Testis (tissue), 3 donors: ENCODE data around the gene TDRD12. TPM values are rescaled to one million over a fixed set of nuclear protein-coding genes. Genes with fewer than 3 reads are reported as not detected.

ENCODE experiments used
- DNase-seq: peaks from one replicate; pipeline ENCODE4 v3.0.0-alpha.2; 2019
- H3K27ac ChIP-seq, 2 donors: fragments of 200-600 bp; sonication (generic); one replicate each; pipeline ENCODE4 v1.5.1; 2019
- H3K27me3 ChIP-seq: fragments of 200-600 bp; sonication (generic); one replicate; pipeline ENCODE4 v1.5.1; 2019
- H3K36me3 ChIP-seq: fragments of 200-600 bp; sonication (generic); one replicate; pipeline ENCODE4 v1.5.1; 2017; ENCODE audit warnings: low read depth; ENCODE audit errors: missing control alignments
- H3K4me1 ChIP-seq: fragments of 200-600 bp; sonication (generic); one replicate; pipeline ENCODE4 v1.5.1; 2019
- H3K4me3 ChIP-seq, 2 donors: fragments of 200-600 bp; sonication (generic); one replicate each; pipeline ENCODE4 v1.5.1; 2017 to 2019
- H3K9me3 ChIP-seq: fragments of 200-600 bp; sonication (generic); one replicate; pipeline ENCODE4 v1.5.1; 2017
- CTCF ChIP-seq, 3 experiments: fragments of 450-650 bp in 2 of 3; fragments of 200-600 bp in 1 of 3; sonication (generic) in 1 of 3; IDR thresholded peaks; one replicate each; pipeline ENCODE4 v1.5.1; 2016 to 2019; ENCODE audit warnings: antibody characterized with exemption in 3 of 3, mild to moderate bottlenecking in 2 of 3, moderate library complexity in 1 of 3
- POLR2A ChIP-seq: fragments of 450-650 bp; IDR thresholded peaks from one replicate; pipeline ENCODE4 v1.6.1; 2017; ENCODE audit warnings: antibody characterized with exemption, mild to moderate bottlenecking, moderate library complexity
- WGBS, 2 donors: methylation state at CpG; one replicate each; pipeline ENCODE4 v1.1.5; 2018; 5-methylcytosine and 5-hydroxymethylcytosine counted together
- intact Hi-C: fragments of 100-400 bp; cut with DNase I; formaldehyde crosslinking; loops from one replicate; pipeline ENCODE4 v1.15.1; 2023; ENCODE audit warnings: low total_unique reads
- polyA plus RNA-seq: library from polyadenylated mRNA; stranded (reverse); fragments of 350-450 nt; fragmentation: Illumina TruSeq; extraction: RNeasy Lipid Tissue Mini Kit (QIAGEN cat#74804); gene quantifications from one replicate; pipeline ENCODE4 v1.2.3, GENCODE V29; 2014; ENCODE audit warnings: low read depth, low replicate concordance; ENCODE audit not compliant: insufficient read depth
- total RNA-seq, 2 donors: library from RNA; depleted of rRNA; stranded (reverse); fragments of >200 nt; gene quantifications; one replicate each; pipeline ENCODE4 v1.2.3, GENCODE V29; 2016

Gene TDRD12
- total and polyA plus RNA-seq, 3 donors from 2014 or later = 24.3 to 33.4 (median 30.6) TPM

- intact Hi-C loops = no loop called here
- Histone ChIP-seq H3K9me3 (no peaks in the 10 kb centered on the region), H3K27me3 (no peaks in the 10 kb centered on the region), H3K36me3 (no peaks in the 10 kb centered on the region), H3K4me3 (no peak overlapping the region), H3K27ac (no peak overlapping the region), H3K4me1 (peaks cover 7% of the 10 kb centered on the region)
- DNase-seq = no peak
- TF ChIP-seq POLR2A = no peak
- no peak for TF ChIP-seq CTCF (IDR thresholded peaks at IDR 0.05)
- 80 to 89% methylated on average over 4 of the region's 4 CpGs for WGBS, 2 donors
These were observed 31.9 kb upstream of the TDRD12 start for GRCh38 chr19:32687681-32688080.

DNA sequence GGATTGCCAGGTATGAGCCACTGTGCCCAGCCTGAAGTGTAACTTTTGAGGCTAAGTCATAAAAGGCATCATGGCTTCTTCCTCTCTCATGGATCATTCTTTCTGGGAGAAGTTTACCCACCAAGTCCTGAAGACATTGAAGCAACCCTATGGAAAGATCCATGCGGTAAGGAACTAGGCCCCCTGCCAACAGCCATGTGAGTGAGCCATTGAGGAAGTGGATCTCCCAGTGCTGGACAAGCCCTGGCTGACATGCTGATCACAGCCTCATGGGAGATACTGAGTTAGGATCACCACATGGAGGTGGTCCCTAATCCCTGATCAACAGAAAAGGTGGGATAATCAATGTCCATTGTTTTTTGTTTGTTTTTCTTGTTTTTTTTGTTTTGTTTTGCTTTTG is 31.3 kb upstream of the TDRD12 start:
- TF ChIP-seq CTCF (IDR thresholded peaks at IDR 0.05) (no peak), POLR2A (no peak)
- Histone ChIP-seq H3K9me3 (no peaks in the 10 kb centered on the region), H3K4me3 (no peak overlapping the region), H3K36me3 (no peaks in the 10 kb centered on the region), H3K27me3 (no peaks in the 10 kb centered on the region), H3K27ac (no peak overlapping the region), H3K4me1 (peaks cover 13% of the 10 kb centered on the region)
- intact Hi-C loops = no loop called here
- 67 to 77% methylated on average over 1 of the region's 1 CpG for WGBS, 2 donors
- peak; percentile 26 for DNase-seq

DNA sequence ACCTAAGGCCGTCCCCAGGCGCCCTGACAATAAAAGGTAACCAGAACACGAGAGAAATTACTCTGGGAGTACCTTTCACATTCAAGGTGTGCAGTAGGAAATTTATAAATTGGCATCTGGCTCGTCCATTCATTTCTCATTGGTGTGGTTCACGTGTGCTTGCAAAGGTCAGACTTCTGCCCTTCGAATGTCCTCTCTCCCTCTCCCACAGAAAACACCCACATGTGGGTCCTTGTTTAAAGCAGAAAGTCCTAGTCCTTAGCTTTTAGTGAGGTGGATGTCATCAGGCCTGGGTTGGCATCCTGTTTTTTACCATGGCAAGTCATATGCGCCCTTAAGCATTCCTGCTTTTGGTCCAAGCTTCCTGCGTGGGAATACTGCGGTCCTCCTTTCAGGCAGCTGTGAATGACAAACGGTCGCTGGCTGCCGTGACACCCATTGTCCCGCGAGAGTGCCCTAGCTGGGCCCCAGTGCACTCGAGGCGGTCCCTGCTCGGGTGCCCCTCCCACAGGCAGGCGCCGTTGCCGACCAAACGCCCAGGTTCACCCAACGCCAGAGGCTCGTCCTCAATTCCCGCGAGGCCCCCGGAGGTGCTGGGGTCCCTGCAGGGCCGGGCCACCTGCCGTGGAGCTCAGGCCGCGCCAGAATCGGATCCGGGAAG is 28.1 kb upstream of the TDRD12 start, which contains the start of gene NUDT19:
Gene NUDT19, plus strand, starts transcription at position 531 of the 661 bp plus-strand sequence. CDS start 140 bp downstream, outside the sequence.
- Histone ChIP-seq H3K27ac (peak within 1 kb of the TSS; percentile 68 to 75), H3K27me3 (no peaks in the 10 kb centered on the region), H3K4me3 (peak within 1 kb of the TSS; percentile 74 to 77), H3K4me1 (peaks cover 18% of the 10 kb centered on the region), H3K9me3 (no peaks in the 10 kb centered on the region), H3K36me3 (no peaks in the 10 kb centered on the region)
- intact Hi-C loops = no loop called here
- 5 to 7% methylated on average over 30 to 32 of the region's 32 CpGs for WGBS, 2 donors
- no peak for TF ChIP-seq CTCF (IDR thresholded peaks at IDR 0.05)
- TF ChIP-seq POLR2A = no peak
- peak; percentile 92 for DNase-seq

DNA sequence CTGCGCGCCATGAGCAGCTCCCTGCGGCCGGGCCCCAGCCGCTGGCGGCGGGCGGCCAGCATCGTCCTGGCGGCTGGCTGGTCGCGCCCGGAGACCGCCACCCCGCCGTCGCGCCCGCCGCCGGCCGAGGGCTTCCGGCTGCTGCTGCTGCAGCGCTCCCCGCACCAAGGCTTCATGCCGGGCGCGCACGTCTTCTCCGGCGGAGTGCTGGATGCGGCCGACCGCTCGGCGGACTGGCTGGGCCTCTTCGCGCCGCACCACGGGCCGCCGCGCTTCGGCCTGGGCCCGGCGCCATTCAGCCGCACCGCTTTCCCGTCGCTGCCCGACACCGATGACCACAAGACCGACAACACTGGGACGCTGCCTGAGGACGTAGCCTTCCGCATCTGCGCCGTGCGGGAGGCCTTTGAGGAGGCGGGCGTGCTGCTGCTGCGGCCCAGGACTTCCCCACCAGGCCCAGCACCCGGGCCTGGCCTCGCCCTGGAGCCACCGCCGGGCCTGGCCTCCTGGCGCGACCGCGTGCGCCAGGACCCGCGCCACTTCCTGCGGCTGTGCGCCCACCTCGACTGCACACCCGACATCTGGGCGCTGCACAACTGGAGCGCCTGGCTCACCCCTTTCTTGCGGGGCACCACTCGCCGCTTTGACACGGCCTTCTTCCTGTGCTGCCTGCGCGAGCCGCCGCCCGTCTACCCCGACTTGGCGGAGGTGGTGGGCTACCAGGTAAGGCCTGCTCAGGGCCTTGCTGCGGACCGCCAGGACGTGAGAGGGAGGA is 27.4 kb upstream of the TDRD12 start:
- DNase-seq = peak; percentile 85
- H3K4me3 ChIP-seq = peak overlapping the region; percentile 74 to 77
- peak overlapping the region; percentile 68 to 75 for H3K27ac ChIP-seq
- H3K36me3 ChIP-seq = no peaks in the 10 kb centered on the region
- 2 to 6% methylated on average over 25 to 72 of the region's 93 CpGs for WGBS, 2 donors
- intact Hi-C loops = no loop called here
- H3K4me1 ChIP-seq = peaks cover 18% of the 10 kb centered on the region
- no peaks in the 10 kb centered on the region for H3K9me3 ChIP-seq
- no peak for TF ChIP-seq POLR2A
- no peak for TF ChIP-seq CTCF (IDR thresholded peaks at IDR 0.05)
- no peaks in the 10 kb centered on the region for H3K27me3 ChIP-seq
